RWPE2 (cell line): ENCODE data around the gene SMOC1.

Source experiments
- ATAC-seq: fragments of 200-7000 bp; cut with Tn5 transposase; 3 replicates; pipeline ENCODE4 v1.9.1; 2021; ENCODE audit warnings: low read depth
- DNase-seq: peaks from one replicate; pipeline ENCODE4 v3.0.0-alpha.2; 2020; ENCODE audit warnings: low spot score
- H3K27ac ChIP-seq: fragments of 450-650 bp; 2 replicates; pipeline ENCODE4 v1.5.1; 2017; ENCODE audit warnings: mild to moderate bottlenecking; ENCODE audit not compliant: poor library complexity, severe bottlenecking
- H3K27me3 ChIP-seq: fragments of 250-450 bp; sonication (Bioruptor Pico); 2 replicates; pipeline ENCODE4 v1.5.1; 2021; ENCODE audit warnings: mild to moderate bottlenecking, moderate library complexity; ENCODE audit not compliant: insufficient read depth, poor library complexity, severe bottlenecking
- H3K36me3 ChIP-seq: fragments of 250-450 bp; sonication (Bioruptor Pico); 2 replicates; pipeline ENCODE4 v1.5.1; 2020; ENCODE audit warnings: low read depth, mild to moderate bottlenecking, moderate library complexity
- H3K4me1 ChIP-seq: fragments of 250-450 bp; sonication (Bioruptor Pico); 2 replicates; pipeline ENCODE4 v1.5.1; 2021; ENCODE audit warnings: mild to moderate bottlenecking, moderate library complexity; ENCODE audit not compliant: insufficient read depth, poor library complexity, severe bottlenecking
- H3K4me3 ChIP-seq: fragments of 250-450 bp; sonication (Bioruptor Pico); 2 replicates; pipeline ENCODE4 v1.5.1; 2021; ENCODE audit warnings: mild to moderate bottlenecking, moderate library complexity; ENCODE audit not compliant: severe bottlenecking
- H3K9me3 ChIP-seq: fragments of 250-450 bp; sonication (Bioruptor Pico); 2 replicates; pipeline ENCODE4 v1.5.1; 2021; ENCODE audit warnings: mild to moderate bottlenecking, moderate library complexity; ENCODE audit not compliant: severe bottlenecking
- CTCF ChIP-seq: fragments of 450-650 bp; IDR thresholded peaks from one replicate; pipeline ENCODE4 v1.5.1; 2017; ENCODE audit warnings: mild to moderate bottlenecking, moderate library complexity; ENCODE audit not compliant: poor library complexity, severe bottlenecking

The SMOC1 gene

GRCh38 chr14:70045844-70046535 is 166.8 kb downstream of the SMOC1 start:
- Histone ChIP-seq H3K4me1 (no peaks in the 10 kb centered on the region), H3K36me3 (no peaks in the 10 kb centered on the region), H3K27ac (no peak overlapping the region), H3K27me3 (no peaks in the 10 kb centered on the region), H3K4me3 (no peak overlapping the region), H3K9me3 (no peaks in the 10 kb centered on the region)
- ATAC-seq (peak; percentile 86), DNase-seq (no peak)
- peak; percentile 90 for TF ChIP-seq CTCF

GRCh38 chr14:70047598-70048312 is 168.5 kb downstream of the SMOC1 start:
- Histone ChIP-seq H3K4me1 (no peaks in the 10 kb centered on the region), H3K27me3 (peaks cover 6% of the 10 kb centered on the region), H3K36me3 (no peaks in the 10 kb centered on the region), H3K9me3 (no peaks in the 10 kb centered on the region), H3K27ac (no peak overlapping the region), H3K4me3 (no peak overlapping the region)
- DNase-seq, result no peak
- ATAC-seq, result peak; percentile 41; the same call in 2 of the 3 replicates
- no peak for TF ChIP-seq CTCF

- ATAC-seq (no peak), DNase-seq (no peak)
- Histone ChIP-seq H3K9me3 (no peaks in the 10 kb centered on the region), H3K4me1 (no peaks in the 10 kb centered on the region), H3K4me3 (no peak overlapping the region), H3K36me3 (no peaks in the 10 kb centered on the region), H3K27ac (no peak overlapping the region), H3K27me3 (peaks cover 6% of the 10 kb centered on the region)
- TF ChIP-seq CTCF, result no peak
Measured at GRCh38 chr14:70048313-70048654, 169.1 kb downstream of the SMOC1 start.

GRCh38 chr14:70049605-70050004 is 170.4 kb downstream of the SMOC1 start:
- Histone ChIP-seq H3K4me3 (no peak overlapping the region), H3K9me3 (no peaks in the 10 kb centered on the region), H3K27me3 (peaks cover 6% of the 10 kb centered on the region), H3K36me3 (no peaks in the 10 kb centered on the region), H3K27ac (no peak overlapping the region), H3K4me1 (no peaks in the 10 kb centered on the region)
- DNase-seq, result no peak
- TF ChIP-seq CTCF, result no peak
- ATAC-seq, result no peak

- no peak overlapping the region for H3K4me3 ChIP-seq
- H3K27me3 ChIP-seq, result peaks cover 6% of the 10 kb centered on the region
- no peaks in the 10 kb centered on the region for H3K36me3 ChIP-seq
- no peaks in the 10 kb centered on the region for H3K9me3 ChIP-seq
- no peaks in the 10 kb centered on the region for H3K4me1 ChIP-seq
- ATAC-seq (no peak), DNase-seq (no peak)
- TF ChIP-seq CTCF, result no peak
- no peak overlapping the region for H3K27ac ChIP-seq
Measured at GRCh38 chr14:70050136-70050535, 170.9 kb downstream of the SMOC1 start.
